ENCODE data around the gene PLEKHM2. TPM values are rescaled to one million over a fixed set of nuclear protein-coding genes. Genes with fewer than 3 reads are reported as not detected.

PLEKHM2 gene
- total RNA-seq, 1 experiment from 2014 or later = 45.9 TPM

DNA sequence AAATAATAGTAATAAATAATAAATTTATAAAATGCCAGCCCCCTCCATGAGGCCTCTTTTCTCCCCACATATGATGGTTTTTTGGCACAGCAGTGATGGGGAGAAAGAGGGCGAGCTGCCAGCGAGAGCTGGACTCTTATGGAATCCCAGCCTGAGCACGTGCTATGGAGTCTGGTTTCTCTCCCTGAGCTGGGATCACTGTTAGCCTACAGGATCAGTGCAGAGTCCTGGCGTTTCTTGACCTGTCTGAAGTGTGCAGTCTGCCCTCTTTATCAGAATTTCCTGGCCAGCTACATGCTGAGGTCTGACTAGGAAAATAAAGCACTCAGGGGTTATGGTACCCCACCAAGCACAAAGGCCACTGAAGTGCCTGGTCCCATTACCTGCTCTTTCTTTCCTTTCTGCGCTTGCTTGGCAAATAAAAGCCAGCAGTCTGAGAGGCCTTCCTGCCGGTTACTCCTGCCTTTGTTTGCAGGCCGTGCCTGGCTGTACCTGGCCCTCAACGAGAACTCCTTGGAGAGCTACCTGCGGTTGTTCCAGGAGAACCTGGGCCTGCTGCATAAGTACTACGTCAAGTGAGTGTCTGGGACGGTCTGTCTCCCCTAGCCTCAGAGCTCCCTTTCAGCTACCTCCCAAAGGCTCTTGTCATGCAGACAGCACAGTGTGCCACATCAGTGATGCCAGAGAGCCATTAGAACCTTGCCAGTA, 33.5 kb downstream of the PLEKHM2 start:
- H2BK15ac ChIP-seq (ENCODE audit: low read depth, low read length) = no peak overlapping the region
- no peaks in the 10 kb centered on the region for H3K23me2 ChIP-seq (ENCODE audit: insufficient read length, low read depth, low read length, poor library complexity, severe bottlenecking)
- peaks cover 3% of the 10 kb centered on the region for H3K79me1 ChIP-seq (ENCODE audit: insufficient read depth, low read depth, low read length, poor library complexity, severe bottlenecking)
- H3K27ac ChIP-seq (ENCODE audit: insufficient read length, low read depth, low read length) = no peak overlapping the region
- H2BK120ac ChIP-seq (ENCODE audit: low read depth, low read length, poor library complexity, severe bottlenecking) = no peak overlapping the region
- no peak overlapping the region for H3T11ph ChIP-seq (ENCODE audit: low read length)
- peaks cover 13 to 47% (median 42%) of the 10 kb centered on the region in 3 experiments for H3K36me3 Mint-ChIP-seq (ENCODE audit: insufficient read depth in 1 of 3, low read depth in 3 of 3)
- H2BK5ac ChIP-seq (ENCODE audit: insufficient read length, low read length) = no peak overlapping the region
- H3K4me1 Mint-ChIP-seq = no peaks in the 10 kb centered on the region
- no peak overlapping the region for H4K5ac ChIP-seq (ENCODE audit: insufficient read length, low read depth, low read length)
- no peak overlapping the region for H4K91ac ChIP-seq (ENCODE audit: insufficient read length, low read depth, low read length)
- TF ChIP-seq, protein P1, sequence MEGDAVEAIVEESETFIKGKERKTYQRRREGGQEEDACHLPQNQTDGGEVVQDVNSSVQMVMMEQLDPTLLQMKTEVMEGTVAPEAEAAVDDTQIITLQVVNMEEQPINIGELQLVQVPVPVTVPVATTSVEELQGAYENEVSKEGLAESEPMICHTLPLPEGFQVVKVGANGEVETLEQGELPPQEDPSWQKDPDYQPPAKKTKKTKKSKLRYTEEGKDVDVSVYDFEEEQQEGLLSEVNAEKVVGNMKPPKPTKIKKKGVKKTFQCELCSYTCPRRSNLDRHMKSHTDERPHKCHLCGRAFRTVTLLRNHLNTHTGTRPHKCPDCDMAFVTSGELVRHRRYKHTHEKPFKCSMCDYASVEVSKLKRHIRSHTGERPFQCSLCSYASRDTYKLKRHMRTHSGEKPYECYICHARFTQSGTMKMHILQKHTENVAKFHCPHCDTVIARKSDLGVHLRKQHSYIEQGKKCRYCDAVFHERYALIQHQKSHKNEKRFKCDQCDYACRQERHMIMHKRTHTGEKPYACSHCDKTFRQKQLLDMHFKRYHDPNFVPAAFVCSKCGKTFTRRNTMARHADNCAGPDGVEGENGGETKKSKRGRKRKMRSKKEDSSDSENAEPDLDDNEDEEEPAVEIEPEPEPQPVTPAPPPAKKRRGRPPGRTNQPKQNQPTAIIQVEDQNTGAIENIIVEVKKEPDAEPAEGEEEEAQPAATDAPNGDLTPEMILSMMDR (conservative IDR thresholded peaks at IDR 0.05) = no peak
- no peak overlapping the region for H2AFZ ChIP-seq (ENCODE audit: low read length)
- no peak overlapping the region for H2BK20ac ChIP-seq (ENCODE audit: low read depth, low read length, poor library complexity, severe bottlenecking)
- no peaks in the 10 kb centered on the region for H3K4me1 ChIP-seq (ENCODE audit: insufficient read depth, low read length)
- no peak overlapping the region for H3K4ac ChIP-seq (ENCODE audit: low read depth, low read length)
- H3K4me2 ChIP-seq (ENCODE audit: insufficient read depth, insufficient read length, low read length) = no peak overlapping the region
- no peak overlapping the region for H3K9ac ChIP-seq (ENCODE audit: extremely low read depth, insufficient read length, low read length)
- no peaks in the 10 kb centered on the region for H3K79me2 ChIP-seq (ENCODE audit: insufficient read depth, low read length)
- H3K9me3 ChIP-seq (ENCODE audit: control insufficient read depth, low read depth, low read length) = no peaks in the 10 kb centered on the region
- H3K56ac ChIP-seq (ENCODE audit: insufficient read length, low read depth, low read length) = no peak overlapping the region
- H3K18ac ChIP-seq (ENCODE audit: insufficient read length, low read depth, low read length) = no peak overlapping the region
- no peaks in the 10 kb centered on the region for H4K20me1 ChIP-seq (ENCODE audit: control insufficient read depth, insufficient read depth, insufficient read length)
- H3K27ac Mint-ChIP-seq = 0 out of 7 replicates have a peak overlapping the region, but pooled peaks of 1 of the 3 experiments have one; percentile 44
- no peak overlapping the region for H2AK5ac ChIP-seq (ENCODE audit: insufficient read length, low read length)
- no peak overlapping the region for H4K8ac ChIP-seq (replicated peaks; ENCODE audit: insufficient read length, low read depth, low read length)
- H3K23ac ChIP-seq (ENCODE audit: insufficient read length, low read depth, low read length) = no peak overlapping the region
- no peak overlapping the region for H2BK12ac ChIP-seq (ENCODE audit: insufficient read length, low read depth, low read length)
- H3K27me3 Mint-ChIP-seq (ENCODE audit: low read depth) = no peaks in the 10 kb centered on the region
- no peaks in the 10 kb centered on the region for H3K27me3 ChIP-seq (ENCODE audit: insufficient read depth, low read length)
- no peak for DNase-seq
- H3K14ac ChIP-seq (ENCODE audit: insufficient read depth, low read length) = no peak overlapping the region; the same call in 1 of the 2 replicates
- no peak overlapping the region for H3K4me3 Mint-ChIP-seq
- no CpG with 5 or more reads among the region's 11 CpGs for WGBS (ENCODE audit: extremely low coverage, insufficient read length, low lambda C conversion rate)
- no peaks in the 10 kb centered on the region for H3K9me3 Mint-ChIP-seq
